Stimulated activated naive B cell treated with anti-CD40 and anti-IgM and Interleukin-4, amounts not matched to agents 10 μg/mL and 1 μg/mL and 100 μg/mL, for 72 hours (primary cell): Measurements from ENCODE around the gene OR2C3.
"Not testable (repeated sequence)": the region's sequence is repeated elsewhere in the genome, so short reads cannot be mapped to it uniquely, and the experiment has no call there.

Experiments
- ATAC-seq, 2 donors: fragments of 150-1000 bp; cut with Tn5 transposase; replicated peaks; 2 replicates each; pipeline ENCODE4 v1.10.0; 2021; ENCODE audit warnings: moderate library complexity in 1 of 2
- DNase-seq: peaks from one replicate; pipeline ENCODE4 v3.0.0; 2021
- H3K27ac Mint-ChIP-seq: one replicate; pipeline ENCODE4 v1.8.0; 2022; ENCODE audit warnings: mild to moderate bottlenecking, mixed read lengths
- H3K27me3 Mint-ChIP-seq, 2 donors: one replicate each; pipeline ENCODE4 v1.8.0; 2022; ENCODE audit warnings: mixed read lengths in 2 of 2
- H3K36me3 Mint-ChIP-seq, 2 donors: one replicate each; pipeline ENCODE4 v1.8.0; 2022; ENCODE audit warnings: mixed read lengths in 2 of 2, mild to moderate bottlenecking in 1 of 2
- H3K4me1 Mint-ChIP-seq, 2 donors: one replicate each; pipeline ENCODE4 v1.8.0; 2022; ENCODE audit warnings: mixed read lengths in 2 of 2, mild to moderate bottlenecking in 1 of 2
- H3K4me3 Mint-ChIP-seq, 2 donors: one replicate each; pipeline ENCODE4 v1.8.0; 2022; ENCODE audit warnings: mild to moderate bottlenecking in 2 of 2, mixed read lengths in 2 of 2, moderate library complexity in 1 of 2
- H3K9me3 Mint-ChIP-seq, 2 donors: one replicate each; pipeline ENCODE4 v1.8.0; 2022; ENCODE audit warnings: mixed read lengths in 2 of 2, mild to moderate bottlenecking in 1 of 2

OR2C3 gene

GRCh38 chr1:247491328-247491727 is 44.9 kb downstream of the OR2C3 start:
- ATAC-seq (no peak), DNase-seq (no peak)
- Mint-ChIP-seq H3K36me3 (no peaks in the 10 kb centered on the region), H3K27ac (peak overlapping the region; percentile 3), H3K9me3 (no peaks in the 10 kb centered on the region), H3K4me1 (peaks cover 0 to 3% of the 10 kb centered on the region in 2 donors), H3K27me3 (peaks cover 13 to 29% of the 10 kb centered on the region in 2 donors), H3K4me3 (no peak overlapping the region)

GRCh38 chr1:247487057-247487456 is 49.2 kb downstream of the OR2C3 start:
- no peaks in the 10 kb centered on the region for H3K9me3 Mint-ChIP-seq
- H3K4me1 Mint-ChIP-seq = peaks cover 0 to 3% of the 10 kb centered on the region in 2 donors
- H3K27me3 Mint-ChIP-seq = peaks cover 13 to 16% of the 10 kb centered on the region in 2 donors
- peak; percentile 82 to 91 for ATAC-seq
- H3K36me3 Mint-ChIP-seq = no peaks in the 10 kb centered on the region
- DNase-seq = peak; percentile 17
- no peak overlapping the region for H3K4me3 Mint-ChIP-seq
- no peak overlapping the region for H3K27ac Mint-ChIP-seq

- Mint-ChIP-seq H3K4me1 (peaks cover 0 to 5% of the 10 kb centered on the region in 2 donors), H3K9me3 (no peaks in the 10 kb centered on the region), H3K27me3 (peaks cover 0 to under 1% of the 10 kb centered on the region in 2 donors), H3K27ac (no peak overlapping the region), H3K36me3 (no peaks in the 10 kb centered on the region), H3K4me3 (no peak overlapping the region)
- no peak for ATAC-seq
- DNase-seq = no peak
Measured at GRCh38 chr1:247482747-247483146, 53.5 kb downstream of the OR2C3 start.

GRCh38 chr1:247476328-247477058 is 59.7 kb downstream of the OR2C3 start:
- H3K27ac Mint-ChIP-seq = peak overlapping the region; percentile 66

GRCh38 chr1:247475793-247476192 is 60.4 kb downstream of the OR2C3 start:
- no peaks in the 10 kb centered on the region for H3K27me3 Mint-ChIP-seq
- peak overlapping the region in 1 of 2 donors; percentile 4 for H3K4me3 Mint-ChIP-seq
- peaks cover 18 to 20% of the 10 kb centered on the region in 2 donors for H3K4me1 Mint-ChIP-seq
- H3K9me3 Mint-ChIP-seq = peaks cover 0 to 3% of the 10 kb centered on the region in 2 donors
- H3K36me3 Mint-ChIP-seq = no peaks in the 10 kb centered on the region
- ATAC-seq (peak in 1 of 2 donors; percentile 16), DNase-seq (no peak)
- H3K27ac Mint-ChIP-seq = peak overlapping the region; percentile 66

More at GRCh38 chr1:247476328-247477058, 59.7 kb downstream of the OR2C3 start:
- ATAC-seq (peak; percentile 60 to 81), DNase-seq (peak; percentile 66)
- Mint-ChIP-seq H3K4me1 (peaks cover 17 to 20% of the 10 kb centered on the region in 2 donors), H3K4me3 (peak overlapping the region in 1 of 2 donors; percentile 4)
- not testable (repeated sequence) for H3K36me3 Mint-ChIP-seq, H3K27me3 Mint-ChIP-seq, H3K9me3 Mint-ChIP-seq
